HL-60/S4 treated with retinoic acid at 250 ng/mL for 4 days and 3 days (cell line): ENCODE measurements around the gene TESK2.
"Not testable (repeated sequence)": the region's sequence is repeated elsewhere in the genome, so short reads cannot be mapped to it uniquely, and the experiment has no call there.

ENCODE experiments used
- in situ Hi-C: fragments of 300-500 bp; cut with MboI; formaldehyde crosslinking; loops from 2 replicates; pipeline ENCODE4 v1.7.0; 2022; ENCODE audit warnings: low sequenced_read_pairs

The TESK2 gene

GRCh38 chr1:45478121-45478814 lies 12.7 kb downstream of the TESK2 start:
- in situ Hi-C loops = no loop called here

- in situ Hi-C loops = no loop called here
Measured at GRCh38 chr1:45477646-45478045, 13.3 kb downstream of the TESK2 start.

GRCh38 chr1:45474194-45474593 lies 16.8 kb downstream of the TESK2 start:
- in situ Hi-C loops = not testable (repeated sequence)

GRCh38 chr1:45473302-45473701 lies 17.7 kb downstream of the TESK2 start:
- in situ Hi-C loops = no loop called here

- in situ Hi-C loops = no loop called here
Measured at GRCh38 chr1:45470306-45470798, 20.6 kb downstream of the TESK2 start.

- in situ Hi-C loops = not testable (repeated sequence)
Measured at GRCh38 chr1:45467353-45467752, 23.6 kb downstream of the TESK2 start.

- in situ Hi-C loops = no loop called here
Measured at GRCh38 chr1:45465277-45465676, 25.7 kb downstream of the TESK2 start.

GRCh38 chr1:45458894-45459293 lies 32.1 kb downstream of the TESK2 start:
- in situ Hi-C loops = no loop called here

- in situ Hi-C loops = no loop called here
Measured at GRCh38 chr1:45456531-45456930, 34.4 kb downstream of the TESK2 start.

- in situ Hi-C loops = no loop called here
Measured at GRCh38 chr1:45455162-45455561, 35.8 kb downstream of the TESK2 start.

- in situ Hi-C loops = no loop called here
Measured at GRCh38 chr1:45454464-45454863, 36.5 kb downstream of the TESK2 start.

- in situ Hi-C loops = no loop called here
Measured at GRCh38 chr1:45452503-45452902, 38.5 kb downstream of the TESK2 start.

- in situ Hi-C loops = no loop called here
Measured at GRCh38 chr1:45448357-45448756, 42.6 kb downstream of the TESK2 start.

GRCh38 chr1:45446950-45447672 lies 43.9 kb downstream of the TESK2 start:
- in situ Hi-C loops = no loop called here

- in situ Hi-C loops = no loop called here
Measured at GRCh38 chr1:45446530-45446929, 44.4 kb downstream of the TESK2 start.

- in situ Hi-C loops = no loop called here
Measured at GRCh38 chr1:45444609-45445131, 46.3 kb downstream of the TESK2 start.

GRCh38 chr1:45443580-45444446 lies 47.1 kb downstream of the TESK2 start:
- in situ Hi-C loops = no loop called here

GRCh38 chr1:45442272-45442671 lies 48.7 kb downstream of the TESK2 start:
- in situ Hi-C loops = no loop called here

- in situ Hi-C loops = no loop called here
Measured at GRCh38 chr1:45437323-45437722, 53.6 kb downstream of the TESK2 start.

- in situ Hi-C loops = no loop called here
Measured at GRCh38 chr1:45430490-45430889, 60.5 kb downstream of the TESK2 start.

GRCh38 chr1:45429561-45430159 lies 61.3 kb downstream of the TESK2 start:
- in situ Hi-C loops = no loop called here
